Kidney epithelial cell (primary cell): ENCODE data around the gene C11orf16. TPM values are rescaled to one million over a fixed set of nuclear protein-coding genes. Genes with fewer than 3 reads are reported as not detected.
"Not testable (repeated sequence)": the region's sequence is repeated elsewhere in the genome, so short reads cannot be mapped to it uniquely, and the experiment has no call there.

Experiments
- DNase-seq: peaks from one replicate; pipeline ENCODE4 v3.0.0-alpha.2; 2010; ENCODE audit warnings: low read depth
- H3K27me3 ChIP-seq: 2 replicates; pipeline ENCODE4 v1.6.0; 2011; ENCODE audit warnings: low read length; ENCODE audit not compliant: control insufficient read depth, insufficient read depth
- H3K36me3 ChIP-seq: 2 replicates; pipeline ENCODE4 v1.5.1; 2011; ENCODE audit warnings: low read length; ENCODE audit not compliant: control insufficient read depth, insufficient read depth
- H3K4me3 ChIP-seq: 2 replicates; pipeline ENCODE4 v1.5.1; 2011; ENCODE audit warnings: low read depth, mild to moderate bottlenecking, control low read depth, low read length
- total RNA-seq: library from RNA; depleted of rRNA; stranded (reverse); fragments of >200 nt; gene quantifications from 2 replicates; pipeline ENCODE4 v1.2.3, GENCODE V29; 2015
- TF ChIP-seq, protein P1 (sequence below): IDR thresholded peaks from 2 replicates; pipeline ENCODE4 v1.5.1; 2011; ENCODE audit warnings: mild to moderate bottlenecking, moderate library complexity, low read length, control low read depth, inconsistent platforms; ENCODE audit not compliant: insufficient read depth, poor library complexity, severe bottlenecking

The C11orf16 gene
- total RNA-seq, 1 donor from 2014 or later: not detected

DNA sequence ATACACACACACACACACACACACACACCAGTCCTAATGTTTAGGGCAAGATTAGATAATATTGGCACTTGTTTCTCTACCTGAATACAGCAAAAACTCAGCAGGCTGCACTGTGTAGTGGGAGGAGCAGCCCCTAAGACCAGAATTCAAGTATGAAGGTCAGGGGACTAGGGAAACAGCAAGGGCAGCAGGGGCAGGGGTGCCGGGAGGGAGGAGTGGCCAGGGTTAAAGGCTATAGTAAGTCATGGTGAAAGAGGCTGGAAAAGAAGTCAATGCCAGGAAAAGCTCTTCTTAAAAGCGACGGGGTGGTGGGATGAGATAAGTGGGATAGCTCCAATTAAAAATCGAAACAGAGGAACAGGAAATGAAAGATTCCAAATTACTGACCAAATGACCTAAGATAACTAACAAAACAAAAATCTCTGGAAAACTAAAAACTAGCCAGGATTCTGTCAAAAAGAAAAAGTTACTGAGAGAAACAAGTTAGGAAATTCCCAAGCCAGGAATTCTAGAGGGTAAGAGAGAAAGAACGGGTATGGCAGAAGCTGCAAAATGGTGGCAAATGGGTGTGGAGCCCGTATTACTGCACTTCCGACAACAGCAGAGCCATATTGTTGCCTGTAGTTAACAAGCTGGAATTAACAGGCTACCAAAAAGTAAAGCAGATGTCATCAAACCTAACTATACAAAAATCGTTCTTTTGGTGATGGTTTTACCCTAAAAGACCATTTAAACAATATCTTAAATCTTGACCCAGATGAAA is 8.8 kb upstream of the C11orf16 start:
- TF ChIP-seq, protein P1, sequence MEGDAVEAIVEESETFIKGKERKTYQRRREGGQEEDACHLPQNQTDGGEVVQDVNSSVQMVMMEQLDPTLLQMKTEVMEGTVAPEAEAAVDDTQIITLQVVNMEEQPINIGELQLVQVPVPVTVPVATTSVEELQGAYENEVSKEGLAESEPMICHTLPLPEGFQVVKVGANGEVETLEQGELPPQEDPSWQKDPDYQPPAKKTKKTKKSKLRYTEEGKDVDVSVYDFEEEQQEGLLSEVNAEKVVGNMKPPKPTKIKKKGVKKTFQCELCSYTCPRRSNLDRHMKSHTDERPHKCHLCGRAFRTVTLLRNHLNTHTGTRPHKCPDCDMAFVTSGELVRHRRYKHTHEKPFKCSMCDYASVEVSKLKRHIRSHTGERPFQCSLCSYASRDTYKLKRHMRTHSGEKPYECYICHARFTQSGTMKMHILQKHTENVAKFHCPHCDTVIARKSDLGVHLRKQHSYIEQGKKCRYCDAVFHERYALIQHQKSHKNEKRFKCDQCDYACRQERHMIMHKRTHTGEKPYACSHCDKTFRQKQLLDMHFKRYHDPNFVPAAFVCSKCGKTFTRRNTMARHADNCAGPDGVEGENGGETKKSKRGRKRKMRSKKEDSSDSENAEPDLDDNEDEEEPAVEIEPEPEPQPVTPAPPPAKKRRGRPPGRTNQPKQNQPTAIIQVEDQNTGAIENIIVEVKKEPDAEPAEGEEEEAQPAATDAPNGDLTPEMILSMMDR: no peak
- no peaks in the 10 kb centered on the region for H3K36me3 ChIP-seq

DNA sequence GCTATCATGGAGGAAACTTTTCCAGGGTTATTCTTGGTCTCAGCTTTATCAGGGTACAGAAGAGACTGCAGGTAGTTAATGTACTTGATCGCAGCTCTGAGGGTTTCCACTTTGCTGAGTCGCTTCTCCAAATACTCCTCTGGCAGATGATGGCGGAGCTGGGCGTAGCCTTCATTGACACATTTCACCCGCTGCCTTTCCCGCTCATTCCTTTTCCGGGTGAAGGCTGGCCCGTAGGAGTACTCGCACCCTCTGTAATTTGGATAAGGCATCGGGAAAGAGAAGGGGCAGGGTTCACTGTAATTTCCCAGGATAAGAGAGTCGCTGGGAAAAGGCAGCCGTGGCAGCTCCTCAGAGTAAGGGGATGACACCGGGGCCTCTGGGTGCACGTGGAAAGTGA is 4.9 kb upstream of the C11orf16 start:
- Histone ChIP-seq H3K4me3 (no peak overlapping the region), H3K36me3 (no peaks in the 10 kb centered on the region), H3K27me3 (no peaks in the 10 kb centered on the region)
- TF ChIP-seq, protein P1: no peak
- DNase-seq: no peak

More for the DNA sequence above, 8.8 kb upstream of the C11orf16 start:
- Histone ChIP-seq H3K27me3 (no peaks in the 10 kb centered on the region), H3K4me3 (no peak overlapping the region)
- no peak for DNase-seq

DNA sequence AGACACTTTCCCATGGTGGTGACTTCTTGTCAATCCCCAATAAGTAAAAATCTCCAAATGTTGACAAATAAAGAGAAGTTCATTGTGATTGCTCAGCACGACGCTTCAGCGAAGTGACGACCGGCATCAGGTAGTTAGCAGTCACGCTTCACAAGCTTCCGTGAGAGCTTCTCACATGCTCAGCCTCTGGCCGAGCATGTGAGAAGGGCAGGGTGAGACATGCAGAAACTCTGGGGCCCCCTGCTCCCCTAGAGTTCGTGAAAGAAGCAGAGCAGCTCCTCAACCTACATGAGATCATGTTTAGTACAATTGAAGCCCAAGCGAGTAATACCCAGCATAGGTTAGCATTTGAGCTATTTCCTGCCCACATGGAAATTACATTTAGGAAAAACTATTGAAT is 4.4 kb upstream of the C11orf16 start:
- TF ChIP-seq, protein P1: no peak
- no peaks in the 10 kb centered on the region for H3K36me3 ChIP-seq
- no peak for DNase-seq
- no peak overlapping the region for H3K4me3 ChIP-seq
- no peaks in the 10 kb centered on the region for H3K27me3 ChIP-seq

DNA sequence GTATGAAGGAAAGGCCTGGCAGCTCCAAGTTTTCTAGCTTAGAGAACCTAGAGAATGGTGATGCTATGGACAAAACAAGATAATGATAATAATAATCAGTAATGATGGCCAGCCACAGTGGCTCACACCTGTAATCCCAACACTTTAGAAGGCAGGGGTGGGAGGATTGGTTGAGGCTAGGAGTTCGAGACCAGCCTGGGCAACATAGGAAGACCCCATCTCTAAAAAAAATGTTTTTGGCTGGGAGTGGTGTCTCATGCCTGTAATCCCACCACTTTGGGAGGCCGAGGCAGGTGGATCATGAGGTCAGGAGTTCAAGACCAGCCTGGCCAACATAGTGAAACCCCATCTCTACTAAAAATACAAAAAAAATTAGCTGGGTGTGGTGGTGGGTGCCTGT is 3.0 kb upstream of the C11orf16 start:
- not testable (repeated sequence) for H3K27me3 ChIP-seq, H3K4me3 ChIP-seq, H3K36me3 ChIP-seq, DNase-seq

DNA sequence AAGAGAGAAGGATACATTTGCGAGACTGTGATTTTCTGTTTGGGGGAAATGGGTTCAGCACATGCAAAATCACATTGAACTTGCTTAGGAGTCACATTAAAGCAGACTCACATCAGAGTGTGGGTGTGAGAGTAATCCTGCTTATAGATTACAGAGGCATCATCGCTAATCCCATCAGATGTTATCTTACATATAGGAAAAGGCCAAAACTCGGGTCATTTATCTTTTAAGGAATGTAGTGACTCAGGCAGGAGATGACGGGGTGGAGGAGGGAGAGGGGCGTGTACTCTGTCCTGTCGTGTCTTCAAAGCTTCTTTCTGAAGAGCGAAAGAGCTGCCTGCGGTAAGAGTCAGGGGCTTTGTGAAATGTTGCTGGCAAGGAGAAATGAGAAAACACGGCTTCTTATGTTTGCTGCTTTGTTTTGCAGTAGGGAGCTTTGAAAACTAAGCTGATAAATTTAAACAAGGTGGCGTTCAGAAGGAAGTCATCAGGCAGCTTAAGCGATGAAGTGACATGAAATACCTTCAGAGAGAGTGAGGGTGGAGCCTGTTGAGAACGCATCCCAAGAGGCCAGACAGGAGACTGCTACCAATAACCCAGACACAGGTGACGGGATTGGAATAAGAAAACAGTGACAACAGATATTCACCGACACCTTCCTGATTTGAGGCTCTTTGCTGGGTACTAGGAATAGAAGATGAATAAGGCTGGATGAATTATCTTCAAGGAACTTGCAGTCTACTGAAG is 2.2 kb upstream of the C11orf16 start:
- H3K36me3 ChIP-seq: no peaks in the 10 kb centered on the region
- DNase-seq: no peak
- no peaks in the 10 kb centered on the region for H3K27me3 ChIP-seq
- no peak overlapping the region for H3K4me3 ChIP-seq
- TF ChIP-seq, protein P1: no peak

DNA sequence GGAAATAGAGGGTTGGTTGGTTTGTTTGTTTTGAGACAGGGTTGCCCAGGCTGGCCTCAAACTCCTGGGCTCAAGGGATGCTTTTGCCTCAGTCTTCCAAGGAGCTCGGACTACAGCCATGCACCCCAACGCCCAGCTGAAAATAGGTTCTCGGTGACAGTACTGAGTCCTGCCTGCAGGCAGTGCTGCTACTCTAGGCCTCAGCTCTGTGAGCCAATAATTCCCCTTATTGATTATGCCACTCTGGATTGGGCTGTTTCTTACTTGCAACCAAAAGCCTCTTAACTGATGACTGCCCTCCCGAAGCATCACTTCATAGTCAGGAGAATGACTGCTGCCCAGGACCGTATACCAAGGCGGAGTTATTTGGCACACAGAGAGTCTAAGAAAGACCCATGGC is 1.2 kb upstream of the C11orf16 start:
- Histone ChIP-seq H3K4me3 (no peak overlapping the region), H3K27me3 (no peaks in the 10 kb centered on the region), H3K36me3 (no peaks in the 10 kb centered on the region)
- TF ChIP-seq, protein P1: no peak
- no peak for DNase-seq
